Measurements from ENCODE around the gene SLK. TPM values are rescaled to one million over a fixed set of nuclear protein-coding genes. Genes with fewer than 3 reads are reported as not detected.

Gene SLK
- total RNA-seq, 1 donor from 2014 or later, result 57.7 TPM

DNA sequence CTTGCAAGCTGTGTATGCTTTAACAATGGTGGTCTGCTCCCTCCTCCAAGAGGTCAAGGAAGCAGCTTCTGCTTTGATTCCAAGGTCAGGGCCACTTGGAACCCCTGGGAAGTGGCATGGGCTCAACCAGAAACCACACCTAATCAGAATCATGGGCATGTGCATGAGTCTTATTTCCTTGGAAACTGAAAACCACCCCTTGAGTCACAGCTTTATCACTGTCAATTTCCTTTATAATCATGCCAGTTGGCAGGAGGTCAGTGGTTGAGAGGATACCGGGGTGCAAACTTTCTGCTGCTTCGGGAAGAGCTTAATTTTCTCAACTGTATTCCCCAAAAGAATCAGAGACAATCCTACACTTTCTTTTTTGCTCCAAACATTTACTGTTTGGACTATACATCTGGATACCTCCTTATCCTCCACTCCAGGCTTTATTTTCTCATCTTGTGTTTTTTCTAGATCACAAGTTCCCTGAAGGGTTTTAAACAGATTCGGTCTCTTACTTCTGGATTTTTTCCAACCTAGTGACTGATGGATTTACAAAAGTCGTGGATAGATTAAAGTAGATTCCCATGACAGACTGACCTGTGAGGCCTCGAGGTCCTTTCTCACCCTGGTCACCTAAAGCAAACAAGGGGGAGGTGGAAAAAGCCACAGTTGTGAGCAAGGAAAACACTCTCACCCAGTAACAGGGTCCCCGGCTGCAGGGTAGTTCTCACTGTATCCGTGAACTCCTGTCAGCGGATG is 82.7 kb downstream of the SLK start:
- peak; percentile 47 for DNase-seq (ENCODE audit: low read depth)

DNA sequence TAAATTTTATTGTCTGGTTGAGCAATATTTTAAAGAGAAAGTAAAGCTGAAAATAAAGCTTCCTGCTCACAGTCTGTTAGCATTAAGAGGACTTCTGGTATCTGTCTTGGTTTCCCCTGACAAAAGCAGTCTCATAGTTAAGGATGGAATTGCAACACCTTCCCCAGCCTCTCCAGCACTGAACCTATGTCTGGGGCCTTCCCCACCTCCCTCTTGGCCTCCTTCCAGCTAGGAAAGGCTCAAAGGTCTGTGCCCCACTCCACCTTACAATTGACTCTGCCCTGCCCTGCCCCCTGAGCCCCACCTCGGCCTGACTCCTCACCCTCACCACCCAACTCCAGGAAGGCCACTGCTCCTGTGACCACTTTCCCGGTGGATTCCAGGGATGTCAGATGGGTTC is 85.5 kb downstream of the SLK start:
- no peak for DNase-seq (ENCODE audit: low read depth)

DNA sequence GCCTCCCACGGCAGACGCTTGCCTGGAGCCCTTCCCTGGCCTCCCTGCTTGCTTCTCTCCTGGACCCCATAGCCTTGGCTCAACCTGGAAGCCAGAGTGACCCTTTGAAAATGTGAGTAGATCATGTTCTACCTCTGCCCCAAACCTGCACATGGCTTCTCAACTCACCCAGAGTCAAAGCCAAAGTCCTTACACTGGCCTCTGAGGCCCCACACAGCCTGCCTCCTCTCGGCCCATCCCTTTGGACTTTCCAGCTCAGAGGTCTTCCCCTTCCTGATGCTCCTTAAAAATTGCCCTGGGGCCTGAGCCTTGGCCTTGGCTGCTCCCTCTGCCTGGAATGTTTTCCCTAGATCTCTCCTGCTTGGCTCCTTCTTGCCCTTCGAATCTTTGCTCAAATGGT is 86.3 kb downstream of the SLK start:
- no peak for DNase-seq (ENCODE audit: low read depth)

DNA sequence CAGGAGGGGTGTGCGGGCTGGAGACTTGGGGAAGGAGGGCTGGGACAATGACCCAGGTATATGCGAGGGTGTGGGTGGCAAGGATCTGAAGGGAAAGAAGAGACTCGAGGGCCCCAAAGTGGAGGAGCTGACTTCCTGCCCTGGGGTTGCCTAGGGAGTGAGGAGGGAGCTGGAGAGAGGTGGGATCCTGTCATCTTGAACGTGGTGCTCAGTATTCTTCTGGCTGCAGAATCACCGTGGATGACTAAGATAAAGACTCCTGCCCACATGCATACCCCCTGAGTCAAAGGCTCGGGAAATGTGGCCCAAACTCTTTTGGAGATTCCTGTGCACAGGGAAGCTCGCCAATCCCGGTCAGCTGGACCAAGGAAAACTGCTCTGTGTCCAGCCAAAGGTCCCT is 87.5 kb downstream of the SLK start:
- DNase-seq (ENCODE audit: low read depth), result peak; percentile 33

DNA sequence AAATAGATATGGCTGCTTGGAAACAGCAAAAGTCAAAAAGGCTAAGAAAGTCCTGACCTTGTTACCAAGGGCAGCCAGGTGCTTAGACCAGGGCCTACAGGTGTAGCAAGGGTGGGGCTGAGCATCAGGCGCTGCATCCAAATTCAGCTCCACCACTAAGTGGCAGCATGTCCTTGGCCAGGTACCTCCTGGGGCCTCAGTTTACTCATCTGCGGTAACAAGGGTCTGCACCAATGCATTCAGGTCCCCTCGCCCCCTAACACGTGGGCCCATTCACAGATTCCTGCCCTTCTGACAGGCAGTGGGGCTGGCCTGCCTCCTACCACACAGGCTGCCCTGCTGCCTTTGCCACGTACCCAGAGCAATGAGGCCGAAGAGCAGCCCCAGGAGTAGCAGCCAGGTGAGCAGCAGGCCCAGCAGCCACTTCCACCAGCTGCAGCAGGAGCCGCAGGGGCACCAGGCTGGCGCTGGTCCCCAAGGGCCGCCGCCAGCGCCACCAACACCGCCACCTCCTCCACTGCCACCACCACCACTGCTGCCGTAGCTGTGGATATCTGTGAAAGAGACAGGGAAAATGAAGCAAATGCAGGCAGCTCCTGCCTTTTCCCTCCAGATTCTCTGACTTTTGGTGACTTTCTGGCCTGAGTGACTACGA is 89.8 kb downstream of the SLK start:
- DNase-seq (ENCODE audit: low read depth), result no peak

DNA sequence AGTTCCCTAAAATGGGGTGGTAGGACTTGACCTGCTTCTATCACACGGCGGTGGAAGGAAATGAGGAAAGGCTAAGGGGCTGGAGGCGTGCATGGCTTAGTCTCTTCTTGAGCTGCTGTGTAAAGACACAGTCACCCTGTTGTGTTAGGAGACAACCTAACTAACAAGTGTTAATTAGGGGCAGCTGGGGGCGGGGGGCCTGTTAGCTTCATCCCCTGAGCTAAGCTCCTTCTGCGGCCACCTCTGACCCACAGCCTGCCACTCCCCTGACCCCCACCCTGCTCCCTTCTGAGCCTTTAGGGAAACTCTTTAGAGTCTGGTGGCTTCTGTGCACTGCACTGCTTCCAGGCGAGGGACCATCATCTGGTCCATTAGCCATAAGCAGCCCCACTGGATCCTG is 90.8 kb downstream of the SLK start:
- DNase-seq (ENCODE audit: low read depth), result no peak

DNA sequence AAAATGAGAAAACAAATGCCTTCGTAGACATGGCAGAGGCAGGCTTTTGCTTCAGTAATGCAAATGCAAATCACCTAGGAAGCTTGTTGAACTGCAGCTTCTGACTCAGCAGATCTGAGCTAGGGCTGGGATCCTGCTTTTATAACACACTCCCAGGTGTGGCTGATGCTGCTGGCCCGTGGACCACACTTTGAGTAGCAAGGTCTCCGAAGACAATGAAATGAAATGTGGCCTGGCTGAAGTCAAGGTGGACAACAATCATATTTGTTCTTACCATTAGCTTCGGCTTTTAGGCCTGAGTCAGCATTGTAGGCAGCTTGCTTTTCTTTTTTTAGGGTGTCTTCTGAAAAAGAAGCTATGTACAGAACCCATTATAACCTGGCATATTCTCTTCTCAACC is 92.4 kb downstream of the SLK start:
- DNase-seq (ENCODE audit: low read depth), result no peak

DNA sequence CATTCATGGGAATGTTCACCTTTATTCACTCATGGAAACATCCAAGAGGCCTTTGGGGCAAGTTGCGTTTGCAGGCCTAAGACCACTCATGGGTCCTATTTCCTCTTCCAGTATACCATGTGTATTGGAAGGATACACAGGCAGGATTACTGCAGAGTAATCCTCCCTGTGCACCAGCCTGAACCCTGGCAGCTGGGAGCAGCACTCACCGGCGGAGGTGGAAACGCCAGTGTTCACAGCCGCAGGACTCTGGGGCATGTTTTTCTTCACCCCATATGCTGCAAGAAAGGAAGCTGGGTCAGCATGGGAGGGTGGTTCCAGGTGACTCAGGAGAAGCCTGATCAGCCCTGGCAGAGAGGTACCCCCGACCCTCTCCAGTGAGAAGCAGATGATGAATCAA is 94.3 kb downstream of the SLK start:
- DNase-seq (ENCODE audit: low read depth), result no peak

DNA sequence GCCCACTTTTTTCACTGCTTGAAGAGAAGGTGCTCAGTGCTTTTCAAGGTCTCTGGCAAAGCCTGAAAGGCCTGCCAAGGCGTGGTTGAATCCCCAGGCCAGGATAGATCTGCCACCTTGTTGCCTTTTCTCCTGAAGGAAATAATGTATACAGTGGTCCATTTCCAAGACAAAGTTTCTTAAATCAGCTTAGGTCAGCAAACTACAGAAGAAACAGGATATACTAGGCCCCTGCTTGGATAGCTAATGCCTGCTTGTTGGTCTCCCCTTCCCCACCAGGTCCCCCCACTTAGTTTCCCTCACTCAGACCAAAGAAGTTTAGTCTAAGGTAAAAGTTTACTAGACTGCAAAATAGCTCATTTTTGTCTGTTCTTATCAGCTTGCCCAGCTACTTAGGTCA is 98.8 kb downstream of the SLK start:
- no peak for DNase-seq (ENCODE audit: low read depth)

DNA sequence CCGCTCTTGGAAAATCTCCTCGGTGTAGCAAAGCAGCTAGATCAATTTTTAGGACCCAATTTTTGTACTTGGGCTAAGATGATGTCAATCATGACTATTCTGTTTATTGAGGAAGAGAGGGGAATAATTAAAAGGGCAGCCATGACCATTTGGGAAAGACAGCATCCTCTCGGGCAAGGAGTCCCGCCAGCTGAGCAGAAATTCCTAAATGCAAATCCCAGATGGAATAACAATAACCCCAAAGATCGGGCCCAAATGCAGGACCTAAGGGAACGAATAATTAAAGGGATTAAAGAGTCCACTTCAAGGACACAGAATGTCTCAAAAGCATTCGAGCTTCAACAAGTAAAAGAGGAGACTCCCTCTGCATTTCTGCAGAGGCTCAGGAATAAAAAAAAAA is 100.0 kb downstream of the SLK start:
- no peak for DNase-seq (ENCODE audit: low read depth)

DNA sequence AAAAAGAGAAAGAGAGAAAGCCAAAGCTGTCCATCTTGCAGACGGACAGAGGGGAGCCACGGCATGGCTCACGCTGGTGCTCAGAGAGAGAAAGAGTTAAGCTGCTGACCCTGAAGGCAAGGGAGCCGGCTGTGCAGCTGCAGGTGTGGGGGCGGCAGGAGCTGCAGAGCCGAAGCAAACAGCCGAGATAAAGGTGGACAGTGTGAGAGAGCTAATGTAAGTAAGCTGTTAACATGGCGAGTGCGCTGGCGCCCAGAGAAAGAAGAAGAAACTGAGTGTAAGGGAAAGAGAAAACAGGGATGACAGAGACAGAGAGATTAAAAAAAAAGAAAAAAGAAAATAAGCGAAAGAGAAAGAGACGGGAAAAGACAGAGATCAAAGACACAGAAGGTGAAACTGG is 100.6 kb downstream of the SLK start:
- DNase-seq (ENCODE audit: low read depth), result no peak

DNA sequence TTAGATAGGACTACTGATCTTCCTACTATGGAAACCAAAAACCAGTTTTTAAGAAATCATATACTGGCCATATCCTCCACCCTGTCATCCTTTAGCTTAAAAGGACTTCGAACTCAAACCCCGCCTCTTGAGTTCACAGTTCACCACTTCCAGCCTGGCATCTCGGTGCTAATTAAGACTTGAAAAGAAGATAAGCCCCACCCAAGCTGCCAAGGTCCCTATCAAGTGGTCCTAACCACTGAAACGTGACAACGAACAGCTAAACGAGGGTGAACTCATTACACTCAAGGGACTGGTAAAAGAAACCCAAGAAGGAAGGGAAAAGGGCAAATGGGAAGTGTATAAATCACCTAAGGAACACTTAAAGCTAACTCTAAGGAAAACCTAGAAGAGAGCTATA is 102.7 kb downstream of the SLK start:
- no peak for DNase-seq (ENCODE audit: low read depth)

DNA sequence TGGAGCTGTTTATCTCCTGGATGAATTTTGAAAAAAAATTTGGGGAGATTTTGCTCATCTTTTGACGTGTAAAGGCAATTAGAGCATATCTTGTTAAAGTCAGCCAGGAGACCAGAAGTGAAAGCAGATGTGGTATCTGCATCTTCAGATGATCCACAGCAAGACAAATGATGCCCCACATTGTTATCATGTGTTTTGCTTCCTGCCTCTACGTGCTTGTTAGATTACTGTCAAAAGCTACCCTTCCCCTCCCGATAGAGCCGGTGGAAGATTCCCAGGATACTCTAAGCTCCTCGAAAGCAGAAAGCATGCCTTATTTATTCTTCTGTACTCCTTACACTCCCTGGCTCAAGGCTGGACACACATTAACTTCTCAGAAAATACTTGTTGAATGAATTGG is 105.8 kb downstream of the SLK start:
- no peak for DNase-seq (ENCODE audit: low read depth)

DNA sequence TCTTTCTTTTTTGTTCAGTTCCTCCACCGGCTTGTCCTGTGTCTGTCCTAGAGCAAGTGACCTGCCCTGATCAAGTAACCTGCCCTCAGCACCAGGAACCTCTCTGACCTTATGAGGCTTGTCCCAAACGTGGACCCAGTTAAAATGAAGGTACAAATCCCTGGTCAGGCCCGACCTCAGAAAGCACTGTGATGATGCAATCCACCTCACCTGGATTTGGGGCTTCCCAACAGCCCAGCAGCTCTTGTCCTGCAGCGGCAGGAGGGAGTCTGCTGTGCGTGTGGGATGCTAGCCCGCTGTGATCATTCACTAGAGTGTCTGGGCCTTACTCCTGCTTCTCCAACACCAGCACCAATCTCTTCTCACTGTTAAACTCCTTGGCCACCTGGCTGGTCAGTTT is 107.6 kb downstream of the SLK start:
- no peak for DNase-seq (ENCODE audit: low read depth)

DNA sequence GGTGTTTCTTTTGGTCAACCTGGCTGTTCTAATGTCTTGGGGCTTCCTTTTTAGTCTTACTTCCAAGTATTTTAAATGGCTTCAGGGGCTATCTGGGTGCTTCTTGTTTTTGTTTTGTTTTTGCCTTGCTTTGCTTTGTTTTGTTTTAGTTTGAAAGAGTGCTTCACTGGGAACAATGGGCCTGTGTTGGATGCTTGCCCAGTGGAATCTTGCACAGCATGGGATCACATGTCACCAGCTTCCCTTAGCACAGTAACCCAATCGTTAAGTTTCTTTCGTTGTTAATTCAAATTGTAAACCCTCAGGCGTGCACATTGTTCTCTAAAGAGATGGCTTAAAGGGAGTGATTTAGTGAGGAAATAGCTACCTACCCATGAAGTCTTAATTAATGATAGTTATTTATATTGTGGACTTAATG is 109.8 kb downstream of the SLK start:
- peak; percentile 74 for DNase-seq (ENCODE audit: low read depth)

DNA sequence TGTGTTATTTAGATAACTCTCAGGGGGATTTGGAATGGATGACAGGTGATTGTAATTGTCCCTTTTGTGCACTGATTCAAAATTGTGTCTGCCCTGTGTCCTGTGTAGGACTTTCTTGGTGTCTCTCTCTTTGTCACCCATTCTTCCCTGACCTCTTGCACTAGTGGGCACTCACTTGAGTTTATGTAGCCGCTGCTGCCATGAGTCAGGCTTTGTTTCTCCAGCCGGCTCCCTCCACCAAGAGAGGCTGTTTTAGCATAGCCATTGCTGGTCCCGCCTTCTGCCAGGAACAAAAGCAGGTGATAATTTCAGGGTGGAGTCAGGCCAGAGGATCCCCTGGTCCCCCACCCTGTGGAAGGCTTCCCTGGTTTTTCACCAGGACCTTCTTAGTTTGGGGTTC is 110.3 kb downstream of the SLK start:
- DNase-seq (ENCODE audit: low read depth), result peak; percentile 13

DNA sequence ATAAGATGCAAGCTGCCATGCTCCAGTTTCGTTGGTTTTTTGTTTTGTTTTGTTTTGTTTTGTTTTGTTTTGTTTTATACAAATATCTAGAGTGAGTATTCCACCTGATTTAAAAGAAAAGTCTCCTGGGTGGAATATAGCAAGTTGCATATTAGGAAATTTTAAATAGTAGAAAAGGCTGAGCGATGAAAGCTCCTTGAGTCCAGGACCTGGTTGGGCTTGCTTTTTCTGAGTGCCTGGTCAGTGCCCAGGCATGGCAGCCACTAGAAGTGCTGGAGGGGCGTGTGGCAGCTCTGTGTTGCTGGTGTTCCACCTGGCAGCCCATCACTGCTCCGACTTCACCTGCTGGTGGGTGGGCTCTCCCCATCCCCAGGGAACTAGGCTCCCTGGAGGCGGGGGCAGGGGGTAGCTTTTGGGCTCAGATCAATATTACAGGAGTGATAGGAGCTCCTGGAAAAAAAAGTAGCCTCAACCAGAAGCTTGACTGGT is 110.8 kb downstream of the SLK start:
- no peak for DNase-seq (ENCODE audit: low read depth)

MicroRNA genes within 50 kb of the gene (microRNA counts, 767-probe panel; counts per million panel counts)
- microRNA hsa-miR-936, result not detected

Small RNA genes lying within 50 kb of the gene (microRNA-seq; reads per million reads assigned to microRNA genes)
- gene MIR936, result not detected

Other genes with a start within 250 kb of the SLK start
- 38.8 and 48.5 TPM in 2 replicates for gene SH3PXD2A, start 111.6 kb upstream of the SLK start, total RNA-seq
- 51.2 and 77.2 TPM in 2 replicates for gene STN1, start 49.0 kb upstream of the SLK start, total RNA-seq
- gene COL17A1, start 118.7 kb downstream of the SLK start, total RNA-seq, result 0.03 and 0.16 TPM in 2 replicates
- 5.5 and 6.6 TPM in 2 replicates for gene SFR1, start 155.0 kb downstream of the SLK start, total RNA-seq